GM21717 (cell line): ENCODE data around the gene TRPM3.
A peak's percentile ranks its signal among the peaks of the same experiment; 100 is the strongest.

Experiments used
- ATAC-seq: cut with Tn5 transposase; IDR thresholded peaks from one replicate; pipeline ENCODE4 v1.9.1; 2021; ENCODE audit warnings: mild to moderate bottlenecking, moderate library complexity; ENCODE audit not compliant: unreplicated experiment

TRPM3 gene

DNA sequence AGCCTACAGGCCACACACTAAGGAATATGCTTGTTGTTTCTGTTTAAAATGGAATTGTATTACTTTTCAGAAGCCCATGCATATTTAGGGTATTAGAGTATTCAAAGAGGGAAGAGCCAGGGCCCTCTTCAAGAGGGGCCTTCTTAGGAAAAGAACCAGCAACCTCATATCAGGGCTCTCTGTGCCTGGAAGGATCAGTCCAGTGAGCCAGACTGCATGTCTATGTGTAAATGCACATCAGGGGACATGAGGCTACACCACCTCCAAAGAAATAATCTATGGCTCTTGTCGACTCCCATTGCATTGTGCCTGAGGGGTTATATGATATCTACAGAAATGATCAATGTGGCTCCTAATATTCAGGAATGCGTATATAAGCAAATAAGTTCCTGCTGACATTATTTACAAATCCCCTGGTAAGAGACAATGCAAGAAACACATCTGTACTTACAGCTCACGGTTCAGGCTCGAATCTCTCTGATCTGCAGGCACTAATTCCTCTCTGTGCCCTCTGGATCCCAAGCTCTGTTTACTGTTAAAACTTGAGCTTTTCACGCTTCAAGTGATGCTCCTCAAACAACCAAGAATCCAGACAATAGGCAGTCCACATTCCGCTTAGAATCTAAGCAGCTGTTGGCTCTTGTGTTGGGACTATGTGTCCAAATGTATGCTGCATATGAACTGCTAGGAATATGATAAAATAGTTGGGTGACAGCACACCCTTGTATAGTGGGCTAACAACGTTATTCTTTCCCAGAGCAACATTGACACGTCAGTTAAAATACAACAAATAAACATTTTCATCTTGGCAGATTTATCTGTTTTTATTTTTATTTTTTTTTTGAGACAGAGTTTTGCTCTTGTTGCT, 556.7 kb downstream of the TRPM3 start:
- no peak for ATAC-seq

DNA sequence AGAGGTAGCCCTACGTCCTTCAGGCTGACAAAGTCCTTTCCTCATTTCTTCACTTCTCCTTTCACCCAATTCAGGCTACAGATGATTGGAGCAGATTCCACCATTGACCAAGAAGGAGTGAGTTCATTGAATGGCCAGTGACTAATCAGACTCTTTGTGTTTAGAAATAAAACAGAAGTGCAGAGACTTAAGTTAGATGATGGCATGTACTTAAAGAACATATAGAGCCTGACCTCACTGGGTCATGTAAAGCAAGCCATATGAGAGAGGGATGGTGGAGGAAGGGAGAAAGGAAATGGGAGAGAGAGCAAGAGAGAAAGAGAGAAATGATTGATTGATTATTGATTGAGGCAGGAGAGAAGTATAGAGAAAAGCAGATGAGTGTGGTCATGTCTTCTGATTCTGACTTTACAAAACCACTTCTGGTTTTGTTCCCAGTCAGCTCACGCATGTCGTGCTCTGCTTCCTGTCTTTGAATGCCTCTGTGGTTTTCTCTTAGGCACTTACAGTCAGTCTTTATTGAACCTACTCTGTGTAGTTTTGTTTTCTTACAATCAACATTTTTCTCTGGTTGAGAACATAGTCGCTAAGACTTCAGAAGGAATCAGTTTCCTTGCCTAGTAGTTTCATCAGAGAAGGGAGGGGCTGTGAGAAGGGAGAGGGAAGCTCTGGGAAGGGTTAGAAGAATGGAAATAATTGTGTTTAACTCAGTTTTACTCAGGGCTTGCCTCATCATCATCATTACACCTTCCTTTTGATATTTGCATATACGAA, 557.8 kb downstream of the TRPM3 start:
- peak; percentile 97 for ATAC-seq

DNA sequence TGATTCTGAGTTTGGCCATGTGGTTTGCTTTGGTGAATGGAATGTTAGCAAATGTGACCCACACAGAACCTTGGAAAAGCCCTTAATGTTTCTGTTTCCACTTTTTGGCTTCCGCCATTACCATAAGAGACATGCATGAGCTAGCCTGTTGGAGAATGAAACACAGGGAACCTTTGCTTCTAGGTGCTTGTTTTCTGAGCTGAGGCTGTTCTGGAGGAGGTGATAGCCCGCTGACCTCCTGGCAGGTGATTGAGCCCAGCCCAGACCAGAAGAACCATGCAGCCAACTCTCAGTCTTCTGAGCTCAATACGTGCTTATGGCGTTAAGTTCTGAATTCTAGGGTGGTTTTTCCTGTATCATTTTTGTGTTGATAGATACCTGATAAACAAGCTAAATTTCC, 558.4 kb downstream of the TRPM3 start:
- ATAC-seq, result no peak

DNA sequence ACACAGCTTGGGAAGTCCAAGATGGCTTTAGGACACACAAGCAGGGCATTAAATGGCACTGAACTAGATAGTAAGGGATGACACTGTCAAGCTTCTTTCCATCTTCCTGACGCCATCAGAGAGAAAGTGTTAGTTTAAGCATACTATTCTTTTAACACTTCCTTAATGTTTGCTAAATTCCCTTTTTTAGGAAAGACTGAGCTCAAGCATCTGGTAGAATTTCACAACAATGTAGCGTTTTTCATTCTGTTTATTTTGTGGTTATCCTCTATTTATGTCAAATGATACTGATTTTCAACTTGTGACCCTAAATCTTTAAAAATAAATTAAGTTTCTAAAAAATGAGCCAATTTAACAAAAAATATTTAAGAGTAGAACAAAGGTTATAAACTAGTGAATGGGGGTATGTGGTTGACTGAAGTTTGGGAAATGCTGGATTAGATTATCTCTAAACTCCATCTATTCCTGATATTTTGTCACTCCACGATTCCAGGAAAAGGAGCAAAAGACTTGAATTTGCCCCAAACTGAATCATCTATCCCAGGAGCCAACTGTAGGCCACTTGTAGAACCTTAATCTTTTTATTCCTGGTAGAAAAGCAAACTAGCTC, 559.5 kb downstream of the TRPM3 start:
- ATAC-seq, result no peak

DNA sequence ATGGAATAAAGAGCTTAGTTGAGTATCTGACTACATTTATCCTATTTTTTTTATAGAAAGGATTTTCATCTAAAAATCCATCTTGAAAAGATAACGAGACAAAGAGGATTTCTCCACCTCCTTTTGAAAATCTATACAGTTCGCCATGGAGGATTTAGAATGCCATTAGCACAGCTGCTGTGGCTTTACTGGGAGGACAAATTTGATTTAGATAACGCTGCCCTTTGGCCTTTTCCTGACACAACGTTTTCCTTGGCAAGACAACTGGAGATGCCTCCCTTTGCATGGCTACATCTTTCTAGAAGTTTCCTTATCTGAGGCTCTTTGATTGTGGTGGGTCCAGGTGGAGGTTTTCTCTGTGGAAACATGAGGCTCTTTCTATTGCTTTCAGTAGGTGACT, 560.3 kb downstream of the TRPM3 start:
- ATAC-seq, result no peak

DNA sequence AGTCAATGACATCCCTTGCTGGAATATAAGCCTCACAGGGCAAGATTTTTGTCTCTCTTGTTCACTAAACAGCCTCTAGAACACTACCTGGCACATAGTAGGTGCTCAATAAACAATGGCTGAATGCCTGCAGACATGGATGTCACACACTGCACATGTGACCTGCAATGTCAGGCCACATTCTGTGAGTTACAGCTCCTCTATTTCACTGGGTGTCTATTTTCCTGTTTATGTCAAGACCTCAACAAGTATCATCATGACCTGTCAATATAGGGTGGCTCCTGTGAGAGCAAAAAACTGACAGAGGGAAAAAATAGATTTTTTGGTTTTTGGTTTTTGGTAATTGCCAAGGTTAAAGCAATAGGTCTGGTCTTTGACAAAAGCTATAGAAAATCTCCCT, 562.3 kb downstream of the TRPM3 start:
- ATAC-seq, result no peak

DNA sequence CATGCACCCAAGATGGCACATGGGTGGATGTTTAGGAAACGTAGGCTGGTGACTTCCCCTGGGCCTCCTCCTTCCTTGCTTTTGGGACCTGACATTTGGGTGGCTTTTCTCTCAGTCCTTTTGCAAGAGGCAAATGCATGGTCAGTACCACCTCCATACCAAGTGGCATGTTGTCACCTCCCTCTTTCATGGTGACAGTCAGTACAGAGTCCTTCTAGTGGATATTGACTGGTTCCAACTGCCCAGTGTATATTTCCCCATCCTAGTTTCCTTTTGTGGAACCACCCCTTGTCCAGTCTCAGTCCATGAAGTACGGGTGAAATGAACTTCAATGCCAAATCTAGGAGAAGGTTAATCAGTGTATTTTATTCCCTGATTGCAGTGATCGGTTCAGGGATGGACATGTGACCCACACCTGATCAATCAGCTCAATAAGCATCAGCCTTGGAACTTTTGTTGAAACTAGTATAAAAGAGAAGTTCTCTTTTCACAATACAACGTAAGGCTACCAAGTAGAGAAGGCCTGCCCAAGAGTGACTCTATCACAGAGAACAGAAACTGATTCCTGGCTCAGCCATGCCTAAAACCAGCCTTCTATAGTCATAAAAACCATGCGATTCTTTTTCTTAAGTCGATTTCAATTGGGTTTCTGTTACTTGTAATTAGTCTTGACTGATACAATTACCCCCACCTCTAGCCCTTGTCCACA, 563.6 kb downstream of the TRPM3 start:
- peak; percentile 98 for ATAC-seq

DNA sequence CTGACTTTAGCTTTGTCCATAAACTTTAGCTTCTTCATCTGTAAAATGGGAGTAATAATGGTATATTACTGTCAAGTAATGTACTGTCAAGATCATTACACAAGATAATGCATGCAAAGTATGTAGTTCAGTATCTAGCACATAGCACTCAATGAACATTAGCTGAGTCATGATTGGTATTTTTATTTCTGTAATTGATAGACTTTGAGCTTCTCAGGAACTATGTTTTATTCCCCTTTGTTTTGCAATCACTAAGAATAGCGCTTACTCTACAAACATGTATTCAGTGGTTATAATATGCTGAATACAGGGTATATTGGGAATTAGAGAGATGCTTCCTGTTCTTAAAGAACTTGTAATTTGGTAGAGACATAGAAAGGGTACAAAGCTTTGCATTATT, 564.6 kb downstream of the TRPM3 start:
- no peak for ATAC-seq

DNA sequence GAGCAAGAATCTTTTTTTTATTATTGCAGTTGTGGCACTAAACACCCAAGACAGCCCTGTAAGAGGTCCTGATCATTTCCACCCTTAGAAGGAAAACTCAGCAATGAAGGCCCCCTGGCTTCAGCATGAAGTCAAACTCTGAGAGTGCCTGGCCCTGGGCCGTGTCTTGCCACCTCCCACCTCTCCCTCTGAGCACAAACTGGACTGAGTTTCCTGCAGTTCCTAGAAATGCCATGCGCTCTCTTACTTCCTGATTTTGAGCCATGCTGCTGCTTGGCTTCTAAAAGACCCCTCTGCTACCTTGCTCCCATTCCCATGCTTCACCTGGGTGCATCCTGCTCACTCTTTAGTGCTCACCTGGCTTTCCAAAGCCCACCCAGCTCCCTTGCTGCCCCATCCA, 566.5 kb downstream of the TRPM3 start:
- ATAC-seq, result no peak

DNA sequence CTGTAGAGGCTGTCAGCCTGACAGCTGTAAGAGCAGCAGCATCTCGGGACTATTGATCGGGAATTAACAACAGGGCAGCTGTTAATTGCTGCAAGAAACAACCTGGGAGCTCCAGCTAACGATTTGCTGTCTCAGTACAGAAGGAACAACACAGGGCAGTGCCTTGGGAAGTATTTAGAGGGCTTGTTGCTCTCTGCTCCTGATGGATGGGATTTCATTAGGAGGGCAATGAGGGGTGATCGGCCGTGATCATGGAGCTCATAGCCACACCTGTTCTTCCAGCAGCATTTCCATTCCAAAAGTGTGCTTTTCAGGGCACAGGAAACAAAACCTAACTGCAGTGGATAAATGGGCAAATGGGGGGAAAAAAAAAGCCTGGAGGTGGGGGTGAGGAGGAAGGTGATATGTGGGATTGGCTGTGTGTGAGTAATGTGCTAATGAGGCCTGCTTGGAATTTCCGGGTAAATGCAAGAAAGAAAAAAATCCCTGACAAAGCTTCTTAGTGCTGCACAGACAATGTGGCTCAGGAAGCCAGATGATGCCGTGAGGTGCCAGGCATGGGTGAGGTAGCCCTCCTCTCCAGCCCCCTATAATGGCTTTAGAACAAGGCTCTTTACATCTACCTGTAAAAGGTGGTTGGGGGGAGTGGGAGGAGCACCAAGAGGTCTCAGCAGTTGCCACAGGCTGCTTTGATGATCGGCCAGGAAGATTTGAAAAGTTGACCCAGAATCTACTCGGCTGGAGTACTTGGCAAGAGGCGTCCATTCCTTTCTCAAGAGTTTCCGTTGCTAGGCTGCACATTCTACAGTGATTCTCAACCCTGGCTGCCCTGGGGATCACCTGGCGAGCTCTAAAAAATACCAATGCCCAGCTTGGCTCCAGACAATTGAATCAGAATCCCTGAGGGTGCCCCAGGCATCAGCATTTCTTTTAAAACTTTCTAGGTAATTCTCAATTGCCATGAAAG, 567.4 kb downstream of the TRPM3 start:
- no peak for ATAC-seq

DNA sequence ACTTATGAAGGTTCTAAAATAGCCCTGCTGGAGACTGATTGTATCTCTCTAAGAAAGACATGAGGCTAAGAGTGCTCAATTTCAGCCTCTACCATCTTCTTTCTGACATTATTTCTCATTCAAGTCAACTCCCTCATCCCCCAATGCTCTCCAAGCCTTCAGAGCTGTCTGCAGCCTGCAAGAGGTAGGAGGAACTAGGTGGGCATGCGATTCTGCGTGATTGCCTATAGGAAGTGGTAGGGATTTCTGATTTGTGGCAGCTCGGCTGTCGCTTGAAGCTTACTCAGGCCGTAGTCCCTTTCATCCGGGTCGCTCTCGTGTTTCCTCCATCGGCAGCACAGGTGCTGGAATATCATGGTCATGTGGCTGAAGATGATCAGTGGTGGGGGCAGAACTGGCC, 568.9 kb downstream of the TRPM3 start:
- ATAC-seq, result no peak

DNA sequence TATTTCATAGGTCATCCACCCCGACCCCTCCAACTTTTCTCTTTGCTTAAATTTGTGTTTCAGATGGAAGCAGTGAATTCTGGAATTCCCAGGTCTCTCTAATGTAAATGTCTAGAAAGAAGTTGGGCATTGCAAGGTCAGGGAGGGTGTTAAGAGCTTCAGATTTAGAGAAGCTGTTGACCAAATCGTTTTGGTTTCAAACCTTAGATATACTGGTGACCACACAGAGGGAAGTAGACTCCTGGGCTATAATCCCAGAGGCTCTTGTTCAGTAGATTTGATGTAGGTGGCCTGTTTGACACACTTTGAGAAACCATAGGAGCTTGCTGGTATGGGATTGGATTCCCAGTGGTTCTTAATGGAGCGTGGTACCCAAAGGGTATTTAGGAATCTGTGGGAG, 569.6 kb downstream of the TRPM3 start:
- no peak for ATAC-seq

DNA sequence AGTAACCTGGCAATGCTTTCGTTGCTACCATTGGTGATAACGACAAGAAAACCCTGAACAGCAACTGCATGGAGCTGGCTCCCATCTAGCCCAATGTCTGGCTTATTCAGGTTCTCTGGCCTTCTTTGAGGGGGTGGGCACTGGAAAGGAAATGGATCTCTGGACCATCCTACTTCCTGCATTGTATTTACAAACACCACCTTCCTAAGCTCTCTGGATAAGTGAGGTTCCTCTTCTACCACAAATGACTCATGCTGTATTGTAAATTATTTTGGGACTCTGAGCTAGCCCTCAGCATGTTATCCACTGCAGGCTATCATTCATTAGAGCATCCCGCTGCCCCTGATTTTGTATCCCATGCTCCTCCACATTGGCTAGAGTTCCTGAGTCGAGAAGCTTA, 570.0 kb downstream of the TRPM3 start:
- ATAC-seq, result no peak

DNA sequence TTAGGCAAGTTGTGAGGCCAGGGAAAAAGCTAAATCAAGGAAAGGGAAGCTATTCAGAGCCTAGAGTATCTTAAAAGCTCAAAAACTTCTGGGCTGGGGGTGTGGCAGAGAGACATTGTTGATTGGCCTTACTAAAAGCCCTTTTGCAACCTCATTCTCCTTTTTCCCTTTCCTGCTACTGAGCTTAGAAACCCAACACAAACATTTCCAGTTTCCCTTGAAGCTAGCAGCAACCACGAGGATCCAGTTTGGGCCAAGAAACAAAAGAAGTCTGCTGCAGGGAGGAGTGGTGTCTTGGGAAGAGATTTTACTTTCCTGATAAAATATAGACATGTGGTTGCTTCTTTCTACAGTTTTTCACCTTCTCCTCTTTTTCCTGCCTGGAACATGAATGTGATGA, 571.5 kb downstream of the TRPM3 start:
- no peak for ATAC-seq

DNA sequence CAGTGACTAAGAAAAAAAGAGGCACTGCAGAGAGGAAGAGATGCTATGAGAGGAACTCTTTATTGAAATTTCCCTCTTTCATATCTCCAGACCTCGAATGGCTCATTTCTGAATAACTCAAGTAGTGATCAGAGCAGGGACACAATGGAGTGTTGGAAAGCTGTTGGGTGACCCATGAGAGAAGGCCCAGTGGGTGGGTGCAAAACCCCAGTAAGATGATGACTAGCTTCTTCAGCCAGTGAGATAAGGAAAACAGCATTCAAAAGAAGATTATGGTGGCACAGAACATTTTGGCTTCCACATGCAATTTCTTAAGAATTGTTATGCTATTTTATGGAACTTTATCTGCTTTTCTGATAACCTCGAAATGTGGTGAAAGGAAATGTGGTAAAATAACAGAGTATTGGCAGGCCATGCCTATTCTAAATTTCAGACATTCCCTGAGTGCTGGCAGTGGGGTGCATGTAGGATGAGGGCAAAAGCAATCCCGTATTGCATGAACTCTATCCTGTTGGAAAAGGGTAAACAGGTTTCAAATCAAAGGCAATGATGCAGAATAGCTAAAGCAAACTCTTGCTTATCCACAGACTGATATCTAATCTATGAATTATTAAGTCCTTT, 579.0 kb downstream of the TRPM3 start:
- no peak for ATAC-seq

DNA sequence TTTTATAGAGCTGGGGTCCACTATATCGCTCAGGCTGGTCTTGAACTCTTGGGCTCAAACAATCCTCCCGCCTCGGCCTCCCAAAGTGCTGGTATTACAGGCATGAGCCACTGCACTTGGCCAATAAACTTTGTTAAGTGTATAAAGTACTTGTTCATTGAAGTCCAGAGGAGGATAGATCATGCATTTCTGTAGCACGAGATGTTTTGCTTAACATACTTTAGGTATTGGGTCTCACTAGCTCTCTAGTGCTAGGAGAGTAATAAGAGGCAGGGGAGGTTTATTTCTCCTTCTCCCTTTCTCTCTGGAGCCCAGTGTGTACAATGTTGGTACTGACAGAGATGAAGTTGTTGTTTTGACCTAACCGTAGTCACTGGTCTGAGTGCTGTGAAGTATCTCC, 581.4 kb downstream of the TRPM3 start:
- no peak for ATAC-seq

DNA sequence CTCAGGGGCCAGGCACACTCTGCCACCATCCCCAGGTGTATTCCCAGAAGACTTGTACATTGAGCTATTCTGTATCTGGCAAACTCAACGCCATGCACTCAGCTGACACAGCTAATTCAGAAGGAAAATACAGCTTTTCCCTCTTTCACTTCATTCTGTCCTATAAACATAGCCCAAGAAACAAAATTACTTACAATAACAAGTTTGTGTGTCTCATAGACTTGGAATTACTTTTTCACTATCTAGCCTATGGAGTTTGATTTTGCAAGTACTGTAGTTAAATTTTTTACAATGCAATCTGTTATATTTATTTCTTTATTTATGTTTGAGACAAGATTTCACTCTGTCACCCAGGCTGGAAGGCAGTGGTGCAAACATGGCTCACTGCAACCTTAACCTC, 581.9 kb downstream of the TRPM3 start:
- ATAC-seq, result no peak

DNA sequence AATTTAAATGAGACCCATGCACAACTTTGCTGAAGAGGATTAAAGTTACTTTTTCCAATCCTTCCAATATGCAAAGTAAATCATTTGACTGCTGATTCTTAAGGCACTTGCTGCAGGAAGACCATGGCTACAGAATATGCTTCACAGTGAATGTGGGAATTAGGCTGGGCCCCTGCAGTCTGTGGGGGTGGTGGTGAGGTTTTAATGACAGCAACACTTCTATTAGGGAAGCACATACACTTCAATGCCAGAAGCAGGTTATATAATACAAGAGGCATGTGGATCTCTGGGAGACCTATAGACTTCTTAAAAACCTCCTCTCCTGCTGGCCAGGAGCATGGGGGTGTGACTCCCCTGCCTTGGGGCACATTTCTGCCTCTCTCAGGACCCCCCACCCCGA, 582.4 kb downstream of the TRPM3 start:
- no peak for ATAC-seq

DNA sequence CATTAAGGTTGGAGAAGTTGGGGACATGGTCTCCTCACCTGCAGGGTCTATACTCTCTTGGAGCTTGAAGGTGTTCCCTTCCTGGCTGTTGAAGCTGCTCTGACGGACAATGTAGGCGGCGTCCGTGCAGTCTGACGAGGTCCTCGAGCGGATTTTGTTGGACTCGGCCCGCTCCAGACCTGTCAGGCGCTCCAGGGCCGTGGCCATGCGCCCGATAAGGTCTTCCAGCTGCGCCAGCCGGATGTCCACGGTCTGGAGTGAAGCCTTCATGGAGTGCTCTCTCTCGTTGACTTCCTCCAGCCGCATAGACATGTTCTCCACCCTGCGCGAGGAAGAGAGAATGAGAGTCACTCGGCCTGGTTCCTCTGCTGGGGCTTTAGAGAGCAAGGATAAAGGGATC, 584.3 kb downstream of the TRPM3 start:
- no peak for ATAC-seq
